IMR-90 (cell line): Measurements from ENCODE around the gene LRRIQ4.

ENCODE experiments used
- BHLHE40 ChIP-seq: fragments of 150-350 bp; IDR thresholded peaks from 2 replicates; pipeline ENCODE4 v1.6.1; 2016; ENCODE audit warnings: mild to moderate bottlenecking, low read depth, low read length
- TF ChIP-seq, protein P1 (sequence below): conservative IDR thresholded peaks from 2 replicates; pipeline ENCODE4 v1.5.1; 2012; ENCODE audit warnings: mild to moderate bottlenecking, low read depth, low read length, improper control_type of control experiment

DNA sequence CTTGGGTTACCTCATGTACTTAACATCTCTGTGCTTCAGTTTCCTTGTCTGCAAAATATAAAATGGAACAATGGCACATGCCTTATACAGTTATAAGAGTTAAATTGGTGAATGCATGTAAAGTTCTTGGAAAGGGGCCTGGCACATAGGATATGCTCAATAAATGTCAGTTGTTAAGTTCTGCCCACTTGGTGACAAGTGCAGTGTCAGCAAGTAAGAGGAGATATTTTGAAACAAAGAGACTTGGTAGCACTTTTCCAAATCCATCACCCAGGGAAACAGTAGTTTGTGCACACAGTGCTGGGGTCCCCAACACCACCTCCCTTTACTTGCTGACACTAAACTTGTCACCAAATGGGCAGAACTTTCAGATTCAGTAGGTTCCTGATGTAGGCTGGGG lies 37.9 kb downstream of the LRRIQ4 start:
- TF ChIP-seq, protein P1, sequence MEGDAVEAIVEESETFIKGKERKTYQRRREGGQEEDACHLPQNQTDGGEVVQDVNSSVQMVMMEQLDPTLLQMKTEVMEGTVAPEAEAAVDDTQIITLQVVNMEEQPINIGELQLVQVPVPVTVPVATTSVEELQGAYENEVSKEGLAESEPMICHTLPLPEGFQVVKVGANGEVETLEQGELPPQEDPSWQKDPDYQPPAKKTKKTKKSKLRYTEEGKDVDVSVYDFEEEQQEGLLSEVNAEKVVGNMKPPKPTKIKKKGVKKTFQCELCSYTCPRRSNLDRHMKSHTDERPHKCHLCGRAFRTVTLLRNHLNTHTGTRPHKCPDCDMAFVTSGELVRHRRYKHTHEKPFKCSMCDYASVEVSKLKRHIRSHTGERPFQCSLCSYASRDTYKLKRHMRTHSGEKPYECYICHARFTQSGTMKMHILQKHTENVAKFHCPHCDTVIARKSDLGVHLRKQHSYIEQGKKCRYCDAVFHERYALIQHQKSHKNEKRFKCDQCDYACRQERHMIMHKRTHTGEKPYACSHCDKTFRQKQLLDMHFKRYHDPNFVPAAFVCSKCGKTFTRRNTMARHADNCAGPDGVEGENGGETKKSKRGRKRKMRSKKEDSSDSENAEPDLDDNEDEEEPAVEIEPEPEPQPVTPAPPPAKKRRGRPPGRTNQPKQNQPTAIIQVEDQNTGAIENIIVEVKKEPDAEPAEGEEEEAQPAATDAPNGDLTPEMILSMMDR: no peak
- TF ChIP-seq BHLHE40: no peak
